ENCODE measurements around the gene S100A7. TPM values are rescaled to one million over a fixed set of nuclear protein-coding genes. Genes with fewer than 3 reads are reported as not detected.

Gene S100A7
- total and polyA plus RNA-seq, 2 donors (not counting 1 experiment from before 2014, with no cell fraction given) = not detected

DNA sequence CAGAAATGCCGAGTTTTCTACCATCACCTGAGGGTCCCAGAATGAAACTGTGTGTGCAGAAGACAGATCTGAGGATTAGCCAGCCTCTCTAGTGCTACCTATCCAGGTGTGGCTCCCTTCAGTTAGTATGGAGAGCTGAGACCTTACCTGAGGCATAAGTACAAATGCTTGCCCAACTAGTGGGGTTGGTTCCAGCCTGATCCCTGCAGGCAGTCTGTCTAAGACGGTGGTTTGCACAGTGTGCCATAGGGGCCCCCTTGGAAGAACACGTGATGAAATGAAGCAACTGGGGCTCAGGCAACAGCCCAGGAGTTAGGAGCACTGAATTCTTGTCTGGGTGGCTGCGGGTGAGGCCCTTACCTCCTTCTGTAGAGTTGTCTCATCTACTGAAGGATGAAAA is 28.5 kb downstream of the S100A7 start:
- no peaks in the 10 kb centered on the region for H3K79me2 ChIP-seq (ENCODE audit: control insufficient read depth, insufficient read depth, low read length)
- no peaks in the 10 kb centered on the region for H3K9me3 ChIP-seq (ENCODE audit: control insufficient read depth, insufficient read depth, low read depth, low read length)
- H3K4me2 ChIP-seq (ENCODE audit: extremely low read depth, insufficient read depth, low read length) = no peak overlapping the region
- H4K20me1 ChIP-seq (ENCODE audit: control insufficient read depth, extremely low read depth, insufficient read depth, low read length) = no peaks in the 10 kb centered on the region
- H3K4me1 ChIP-seq (ENCODE audit: control insufficient read depth, extremely low read depth, insufficient read depth, low read length) = no peaks in the 10 kb centered on the region
- no peaks in the 10 kb centered on the region for H3K36me3 ChIP-seq (ENCODE audit: control insufficient read depth, insufficient read depth, low read length)
- no peak overlapping the region for H3K4me3 ChIP-seq (replicated peaks in 1 of 4; ENCODE audit: control extremely low read depth in 1 of 4, insufficient read depth in 1 of 4, low read depth in 3 of 4, low read length in 4 of 4)
- no peaks in the 10 kb centered on the region for H3K27me3 ChIP-seq (ENCODE audit: control insufficient read depth, insufficient read depth, low read length)
- H2AFZ ChIP-seq (ENCODE audit: low read length) = no peak overlapping the region
- TF ChIP-seq EZH2 (IDR thresholded peaks at IDR 0.05; ENCODE audit: low read length, missing control alignments) (no peak), CTCF (conservative IDR thresholded peaks at IDR 0.05 in 1 of 2, IDR thresholded peaks at IDR 0.05 in 1 of 2; ENCODE audit: low read depth in 1 of 2, low read length in 2 of 2) (no peak)
- no peak for DNase-seq (ENCODE audit: low read depth in 2 of 2)
- no peak overlapping the region for H3K27ac ChIP-seq (ENCODE audit: insufficient read depth, low read length)
- no peak overlapping the region for H3K9ac ChIP-seq (ENCODE audit: insufficient read depth, low read length)

GRCh38 chr1:153431427-153431826 is 29.0 kb downstream of the S100A7 start:
- Histone ChIP-seq H4K20me1 (ENCODE audit: control insufficient read depth, extremely low read depth, insufficient read depth, low read length) (no peaks in the 10 kb centered on the region), H3K79me2 (ENCODE audit: control insufficient read depth, insufficient read depth, low read length) (no peaks in the 10 kb centered on the region), H3K4me3 (replicated peaks in 1 of 4; ENCODE audit: control extremely low read depth in 1 of 4, insufficient read depth in 1 of 4, low read depth in 3 of 4, low read length in 4 of 4) (no peak overlapping the region), H2AFZ (ENCODE audit: low read length) (no peak overlapping the region), H3K4me1 (ENCODE audit: control insufficient read depth, extremely low read depth, insufficient read depth, low read length) (no peaks in the 10 kb centered on the region), H3K9me3 (ENCODE audit: control insufficient read depth, insufficient read depth, low read depth, low read length) (no peaks in the 10 kb centered on the region), H3K27ac (ENCODE audit: insufficient read depth, low read length) (no peak overlapping the region), H3K4me2 (ENCODE audit: extremely low read depth, insufficient read depth, low read length) (no peak overlapping the region), H3K27me3 (ENCODE audit: control insufficient read depth, insufficient read depth, low read length) (no peaks in the 10 kb centered on the region), H3K9ac (ENCODE audit: insufficient read depth, low read length) (no peak overlapping the region), H3K36me3 (ENCODE audit: control insufficient read depth, insufficient read depth, low read length) (no peaks in the 10 kb centered on the region)
- TF ChIP-seq CTCF (conservative IDR thresholded peaks at IDR 0.05 in 1 of 2, IDR thresholded peaks at IDR 0.05 in 1 of 2; ENCODE audit: low read depth in 1 of 2, low read length in 2 of 2) = no peak
- DNase-seq (ENCODE audit: low read depth in 2 of 2) = no peak

DNA sequence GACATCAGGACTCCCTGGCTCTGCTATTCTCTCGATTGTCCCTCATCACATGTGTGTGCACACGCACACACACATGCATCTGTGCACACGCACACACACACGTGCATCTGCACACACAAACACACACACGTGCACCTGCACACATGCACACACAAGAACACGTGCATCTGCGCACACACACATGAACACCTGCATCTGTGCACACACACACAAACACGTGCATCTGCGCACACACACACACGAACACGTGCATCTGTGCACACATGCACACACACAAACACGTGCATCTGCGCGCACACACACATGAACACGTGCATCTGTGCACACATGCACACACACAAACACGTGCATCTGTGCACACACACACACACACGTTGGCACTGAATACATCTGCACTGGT is 29.4 kb downstream of the S100A7 start:
- no peak overlapping the region for H3K27ac ChIP-seq (ENCODE audit: insufficient read depth, low read length)
- H3K4me1 ChIP-seq (ENCODE audit: control insufficient read depth, extremely low read depth, insufficient read depth, low read length) = no peaks in the 10 kb centered on the region
- H3K79me2 ChIP-seq (ENCODE audit: control insufficient read depth, insufficient read depth, low read length) = no peaks in the 10 kb centered on the region
- H3K9me3 ChIP-seq (ENCODE audit: control insufficient read depth, insufficient read depth, low read depth, low read length) = no peaks in the 10 kb centered on the region
- H4K20me1 ChIP-seq (ENCODE audit: control insufficient read depth, extremely low read depth, insufficient read depth, low read length) = no peaks in the 10 kb centered on the region
- no peak for DNase-seq (ENCODE audit: low read depth in 2 of 2)
- no peaks in the 10 kb centered on the region for H3K27me3 ChIP-seq (ENCODE audit: control insufficient read depth, insufficient read depth, low read length)
- H3K4me3 ChIP-seq (replicated peaks in 1 of 4; ENCODE audit: control extremely low read depth in 1 of 4, insufficient read depth in 1 of 4, low read depth in 3 of 4, low read length in 4 of 4) = no peak overlapping the region
- no peak overlapping the region for H2AFZ ChIP-seq (ENCODE audit: low read length)
- H3K4me2 ChIP-seq (ENCODE audit: extremely low read depth, insufficient read depth, low read length) = no peak overlapping the region
- no peak overlapping the region for H3K9ac ChIP-seq (ENCODE audit: insufficient read depth, low read length)
- TF ChIP-seq EZH2 (IDR thresholded peaks at IDR 0.05; ENCODE audit: low read length, missing control alignments) = no peak
- TF ChIP-seq CTCF (conservative IDR thresholded peaks at IDR 0.05 in 1 of 2, IDR thresholded peaks at IDR 0.05 in 1 of 2; ENCODE audit: low read depth in 1 of 2, low read length in 2 of 2) = no peak
- no peaks in the 10 kb centered on the region for H3K36me3 ChIP-seq (ENCODE audit: control insufficient read depth, insufficient read depth, low read length)
